Activated naive CD8-positive, alpha-beta T cell treated with anti-CD3 and anti-CD28 coated beads for 36 hours (primary cell): ENCODE results near the gene WDR82. TPM values are rescaled to one million over a fixed set of nuclear protein-coding genes. Genes with fewer than 3 reads are reported as not detected.

Experiments used
- DNase-seq: peaks from one replicate; pipeline ENCODE4 v3.0.0; 2021
- H3K27ac Mint-ChIP-seq: one replicate; pipeline ENCODE4 v1.8.0; 2022; ENCODE audit warnings: mild to moderate bottlenecking, moderate library complexity, mixed read lengths
- H3K27me3 Mint-ChIP-seq: one replicate; pipeline ENCODE4 v1.8.0; 2022; ENCODE audit warnings: mild to moderate bottlenecking, mixed read lengths
- H3K36me3 Mint-ChIP-seq: one replicate; pipeline ENCODE4 v1.8.0; 2021; ENCODE audit warnings: mild to moderate bottlenecking, mixed read lengths
- H3K4me1 Mint-ChIP-seq: one replicate; pipeline ENCODE4 v1.8.0; 2021; ENCODE audit warnings: mixed read lengths
- H3K4me3 Mint-ChIP-seq: one replicate; pipeline ENCODE4 v1.8.0; 2022; ENCODE audit warnings: mild to moderate bottlenecking, moderate library complexity, mixed read lengths
- H3K9me3 Mint-ChIP-seq: one replicate; pipeline ENCODE4 v1.8.0; 2022; ENCODE audit warnings: mixed read lengths
- total RNA-seq, 2 experiments: library from RNA; stranded (reverse); gene quantifications; one replicate each; pipeline ENCODE4 v1.2.3, GENCODE V29; 2021

WDR82 gene
- total RNA-seq, 2 experiments from 2014 or later: 121 to 123 TPM

- peaks cover 84% of the 10 kb centered on the region for H3K4me1 Mint-ChIP-seq
These were observed 19.4 kb downstream of the WDR82 start for GRCh38 chr3:52259035-52259434.

GRCh38 chr3:52257911-52258310 is 20.5 kb downstream of the WDR82 start:
- H3K36me3 Mint-ChIP-seq: peaks cover 79% of the 10 kb centered on the region
- peak overlapping the region; percentile 79 for H3K27ac Mint-ChIP-seq
- no peaks in the 10 kb centered on the region for H3K27me3 Mint-ChIP-seq
- no peaks in the 10 kb centered on the region for H3K9me3 Mint-ChIP-seq
- peaks cover 86% of the 10 kb centered on the region for H3K4me1 Mint-ChIP-seq
- DNase-seq: no peak
- no peak overlapping the region for H3K4me3 Mint-ChIP-seq

More at GRCh38 chr3:52259035-52259434, 19.4 kb downstream of the WDR82 start:
- no peaks in the 10 kb centered on the region for H3K27me3 Mint-ChIP-seq
- no peaks in the 10 kb centered on the region for H3K9me3 Mint-ChIP-seq
- peak overlapping the region; percentile 79 for H3K27ac Mint-ChIP-seq
- no peak overlapping the region for H3K4me3 Mint-ChIP-seq
- peaks cover 83% of the 10 kb centered on the region for H3K36me3 Mint-ChIP-seq
- DNase-seq: no peak

GRCh38 chr3:52256622-52257021 is 21.8 kb downstream of the WDR82 start:
- peaks cover 84% of the 10 kb centered on the region for H3K36me3 Mint-ChIP-seq
- no peaks in the 10 kb centered on the region for H3K27me3 Mint-ChIP-seq
- peak overlapping the region; percentile 79 for H3K27ac Mint-ChIP-seq
- no peaks in the 10 kb centered on the region for H3K9me3 Mint-ChIP-seq
- no peak for DNase-seq
- H3K4me1 Mint-ChIP-seq: peaks cover 88% of the 10 kb centered on the region
- H3K4me3 Mint-ChIP-seq: no peak overlapping the region

- no peak for DNase-seq
- Mint-ChIP-seq H3K36me3 (peaks cover 81% of the 10 kb centered on the region), H3K4me3 (no peak overlapping the region), H3K4me1 (peaks cover 85% of the 10 kb centered on the region), H3K27ac (peak overlapping the region; percentile 79), H3K27me3 (no peaks in the 10 kb centered on the region), H3K9me3 (no peaks in the 10 kb centered on the region)
These were observed 22.3 kb downstream of the WDR82 start for GRCh38 chr3:52256159-52256558.

- H3K4me1 Mint-ChIP-seq: peaks cover 86% of the 10 kb centered on the region
- H3K36me3 Mint-ChIP-seq: peaks cover 79% of the 10 kb centered on the region
- DNase-seq: no peak
- peak overlapping the region; percentile 99 for H3K27ac Mint-ChIP-seq
- no peaks in the 10 kb centered on the region for H3K27me3 Mint-ChIP-seq
- no peak overlapping the region for H3K4me3 Mint-ChIP-seq
- H3K9me3 Mint-ChIP-seq: no peaks in the 10 kb centered on the region
These were observed 23.8 kb downstream of the WDR82 start for GRCh38 chr3:52254608-52255007.

- H3K9me3 Mint-ChIP-seq: no peaks in the 10 kb centered on the region
- H3K27ac Mint-ChIP-seq: peak overlapping the region; percentile 99
- H3K4me1 Mint-ChIP-seq: peaks cover 88% of the 10 kb centered on the region
- H3K4me3 Mint-ChIP-seq: peak overlapping the region; percentile 76
- no peaks in the 10 kb centered on the region for H3K27me3 Mint-ChIP-seq
- peak; percentile 87 for DNase-seq
- H3K36me3 Mint-ChIP-seq: peaks cover 77% of the 10 kb centered on the region
These were observed 24.8 kb downstream of the WDR82 start for GRCh38 chr3:52253314-52254304.

- no peak for DNase-seq
- Mint-ChIP-seq H3K4me3 (no peak overlapping the region), H3K36me3 (peaks cover 71% of the 10 kb centered on the region), H3K27ac (peak overlapping the region; percentile 93), H3K9me3 (no peaks in the 10 kb centered on the region), H3K4me1 (peaks cover 74% of the 10 kb centered on the region), H3K27me3 (no peaks in the 10 kb centered on the region)
These were observed 28.3 kb downstream of the WDR82 start for GRCh38 chr3:52250122-52250521.

- no peak for DNase-seq
- peak overlapping the region; percentile 93 for H3K27ac Mint-ChIP-seq
- peaks cover 75% of the 10 kb centered on the region for H3K4me1 Mint-ChIP-seq
- H3K9me3 Mint-ChIP-seq: no peaks in the 10 kb centered on the region
- H3K4me3 Mint-ChIP-seq: no peak overlapping the region
- no peaks in the 10 kb centered on the region for H3K27me3 Mint-ChIP-seq
- H3K36me3 Mint-ChIP-seq: peaks cover 71% of the 10 kb centered on the region
These were observed 28.8 kb downstream of the WDR82 start for GRCh38 chr3:52249683-52250082.

- H3K4me3 Mint-ChIP-seq: peak overlapping the region; percentile 22
- no peaks in the 10 kb centered on the region for H3K9me3 Mint-ChIP-seq
- peak overlapping the region; percentile 93 for H3K27ac Mint-ChIP-seq
- peaks cover 77% of the 10 kb centered on the region for H3K36me3 Mint-ChIP-seq
- no peak for DNase-seq
- H3K4me1 Mint-ChIP-seq: peaks cover 75% of the 10 kb centered on the region
- H3K27me3 Mint-ChIP-seq: no peaks in the 10 kb centered on the region
These were observed 29.5 kb downstream of the WDR82 start for GRCh38 chr3:52248816-52249547.

- H3K27me3 Mint-ChIP-seq: no peaks in the 10 kb centered on the region
- H3K4me1 Mint-ChIP-seq: peaks cover 75% of the 10 kb centered on the region
- H3K4me3 Mint-ChIP-seq: peak overlapping the region; percentile 93
- peaks cover 78% of the 10 kb centered on the region for H3K36me3 Mint-ChIP-seq
- no peak for DNase-seq
- peak overlapping the region; percentile 93 for H3K27ac Mint-ChIP-seq
- peaks cover 3% of the 10 kb centered on the region for H3K9me3 Mint-ChIP-seq
These were observed 30.3 kb downstream of the WDR82 start for GRCh38 chr3:52248165-52248541.

- Mint-ChIP-seq H3K27ac (peak overlapping the region; percentile 93), H3K4me3 (peak overlapping the region; percentile 93), H3K36me3 (peaks cover 73% of the 10 kb centered on the region), H3K4me1 (peaks cover 73% of the 10 kb centered on the region), H3K9me3 (peaks cover 3% of the 10 kb centered on the region), H3K27me3 (no peaks in the 10 kb centered on the region)
- no peak for DNase-seq
These were observed 30.9 kb downstream of the WDR82 start for GRCh38 chr3:52247409-52248164.

- no peaks in the 10 kb centered on the region for H3K27me3 Mint-ChIP-seq
- H3K9me3 Mint-ChIP-seq: peaks cover 3% of the 10 kb centered on the region
- peaks cover 70% of the 10 kb centered on the region for H3K36me3 Mint-ChIP-seq
- no peak for DNase-seq
- H3K4me3 Mint-ChIP-seq: peak overlapping the region; percentile 93
- peaks cover 71% of the 10 kb centered on the region for H3K4me1 Mint-ChIP-seq
- H3K27ac Mint-ChIP-seq: peak overlapping the region; percentile 93
These were observed 31.6 kb downstream of the WDR82 start for GRCh38 chr3:52246728-52247408.

GRCh38 chr3:52246264-52246620 is 32.2 kb downstream of the WDR82 start:
- Mint-ChIP-seq H3K9me3 (peaks cover 3% of the 10 kb centered on the region), H3K27ac (peak overlapping the region; percentile 93), H3K36me3 (peaks cover 70% of the 10 kb centered on the region), H3K4me1 (peaks cover 72% of the 10 kb centered on the region), H3K27me3 (no peaks in the 10 kb centered on the region), H3K4me3 (peak overlapping the region; percentile 93)
- no peak for DNase-seq
